DND-41 (cell line): ENCODE results near the gene RBFA.

Experiments used
- CTCF ChIP-seq: IDR thresholded peaks from 2 replicates; pipeline ENCODE4 v1.5.1; 2012; ENCODE audit warnings: borderline replicate concordance, low read length, moderate library complexity, mild to moderate bottlenecking; ENCODE audit not compliant: poor library complexity, severe bottlenecking; ENCODE audit errors: extremely low read depth
- EZH2 ChIP-seq: IDR thresholded peaks from 3 replicates; pipeline ENCODE4 v1.6.1; 2012; ENCODE audit warnings: borderline replicate concordance, low read depth, mild to moderate bottlenecking, moderate library complexity, low read length, inconsistent platforms; ENCODE audit not compliant: severe bottlenecking

- TF ChIP-seq CTCF (no peak), EZH2 (no peak)
These were observed 42.1 kb downstream of the RBFA start for GRCh38 chr18:80076379-80076778.
